Trophoblast cell (in vitro differentiated cells and primary cell): ENCODE results near the gene ADK.

Experiments used
- DNase-seq, 2 donors: peaks; one replicate each; pipeline ENCODE4 v3.0.0-alpha.2; 2016
- H2AFZ ChIP-seq: 2 replicates; pipeline ENCODE4 v1.6.1; 2013; ENCODE audit warnings: low read length, moderate library complexity, mild to moderate bottlenecking; ENCODE audit not compliant: insufficient read depth, poor library complexity
- H2AK5ac ChIP-seq: 2 replicates; pipeline ENCODE4 v1.6.1; 2013; ENCODE audit warnings: mild to moderate bottlenecking, low read length
- H2BK120ac ChIP-seq: 2 replicates; pipeline ENCODE4 v1.6.1; 2013; ENCODE audit warnings: low read length, mild to moderate bottlenecking, moderate library complexity; ENCODE audit not compliant: insufficient read depth, poor library complexity
- H2BK12ac ChIP-seq: 2 replicates; pipeline ENCODE4 v1.6.1; 2013; ENCODE audit warnings: mild to moderate bottlenecking, low read length, moderate library complexity
- H2BK5ac ChIP-seq: 2 replicates; pipeline ENCODE4 v1.6.1; 2013; ENCODE audit warnings: low read length, low read depth, moderate library complexity, mild to moderate bottlenecking; ENCODE audit not compliant: poor library complexity
- H3K14ac ChIP-seq: 2 replicates; pipeline ENCODE4 v1.6.1; 2013; ENCODE audit warnings: mild to moderate bottlenecking, low read length
- H3K18ac ChIP-seq: 2 replicates; pipeline ENCODE4 v1.6.1; 2013; ENCODE audit warnings: mild to moderate bottlenecking, low read length
- H3K23ac ChIP-seq: 2 replicates; pipeline ENCODE4 v1.6.1; 2013; ENCODE audit warnings: low read length
- H3K27ac ChIP-seq: 2 replicates; pipeline ENCODE4 v1.5.1; 2013; ENCODE audit warnings: low read depth, mild to moderate bottlenecking, inconsistent platforms, low read length, moderate library complexity
- H3K27me3 ChIP-seq: 2 replicates; pipeline ENCODE4 v1.6.1; 2013; ENCODE audit warnings: inconsistent platforms, mild to moderate bottlenecking, low read length, moderate library complexity; ENCODE audit not compliant: insufficient read depth
- H3K36me3 ChIP-seq, 2 experiments: 1 replicate in 1 of 2; 2 replicates in 1 of 2; pipeline ENCODE4 v1.6.1; 2013; ENCODE audit warnings: low read length in 2 of 2, mild to moderate bottlenecking in 2 of 2, moderate library complexity in 1 of 2; ENCODE audit not compliant: insufficient read depth in 2 of 2, control insufficient read depth in 1 of 2
- H3K4ac ChIP-seq: 2 replicates; pipeline ENCODE4 v1.6.1; 2013; ENCODE audit warnings: low read depth, mild to moderate bottlenecking, low read length, moderate library complexity
- H3K4me1 ChIP-seq, 2 experiments: 1 replicate in 1 of 2; 2 replicates in 1 of 2; pipeline ENCODE4 v1.6.1; 2013; ENCODE audit warnings: low read length in 2 of 2, mild to moderate bottlenecking in 2 of 2, moderate library complexity in 1 of 2; ENCODE audit not compliant: insufficient read depth in 2 of 2, control insufficient read depth in 1 of 2
- H3K4me2 ChIP-seq: 2 replicates; pipeline ENCODE4 v1.6.1; 2013; ENCODE audit warnings: inconsistent platforms, mild to moderate bottlenecking, low read length, moderate library complexity
- H3K4me3 ChIP-seq: 2 replicates; pipeline ENCODE4 v1.5.1; 2013; ENCODE audit warnings: mild to moderate bottlenecking, low read depth, low read length, inconsistent platforms
- H3K79me1 ChIP-seq: one replicate; pipeline ENCODE4 v1.6.1; 2013; ENCODE audit warnings: low read length
- H3K79me2 ChIP-seq: 2 replicates; pipeline ENCODE4 v1.6.1; 2013; ENCODE audit warnings: low read length, mild to moderate bottlenecking; ENCODE audit not compliant: control insufficient read depth, insufficient read depth, poor library complexity
- H3K9ac ChIP-seq: 2 replicates; pipeline ENCODE4 v1.6.1; 2013; ENCODE audit warnings: mild to moderate bottlenecking, low read length
- H3K9me3 ChIP-seq: 2 replicates; pipeline ENCODE4 v1.6.1; 2013; ENCODE audit warnings: low read depth, mild to moderate bottlenecking, control low read depth, inconsistent platforms, low read length; ENCODE audit not compliant: insufficient read depth
- H4K12ac ChIP-seq: 2 replicates; pipeline ENCODE4 v1.6.1; 2013; ENCODE audit warnings: low read depth, mild to moderate bottlenecking, low read length, moderate library complexity
- H4K8ac ChIP-seq: 2 replicates; pipeline ENCODE4 v1.6.1; 2013; ENCODE audit warnings: low read depth, mild to moderate bottlenecking, low read length, moderate library complexity
- H4K91ac ChIP-seq: one replicate; pipeline ENCODE4 v1.6.1; 2013; ENCODE audit warnings: low read depth, mild to moderate bottlenecking, low read length, moderate library complexity
- WGBS: extraction: QIAGEN DNeasy Blood & Tissue Kit; methylation state at CpG from one replicate; pipeline ENCODE4 v1.1.7; 2013; ENCODE audit warnings: missing lambda C conversion rate; ENCODE audit not compliant: insufficient read length, insufficient coverage; ENCODE audit errors: extremely low coverage; 5-methylcytosine and 5-hydroxymethylcytosine counted together

Gene ADK

GRCh38 chr10:74431816-74432215, 280.8 kb downstream of the ADK start:
- no peak overlapping the region for H3K4me2 ChIP-seq
- H4K91ac ChIP-seq: no peak overlapping the region
- H3K18ac ChIP-seq: no peak overlapping the region
- H3K27ac ChIP-seq: no peak overlapping the region
- no peaks in the 10 kb centered on the region for H3K9me3 ChIP-seq
- no peak overlapping the region for H3K4me3 ChIP-seq
- DNase-seq: peak; percentile 58 to 72
- H2AFZ ChIP-seq: no peak overlapping the region
- H2BK12ac ChIP-seq: no peak overlapping the region
- H3K36me3 ChIP-seq: no peaks in the 10 kb centered on the region
- H3K79me1 ChIP-seq: no peaks in the 10 kb centered on the region
- H3K9ac ChIP-seq: no peak overlapping the region
- no peak overlapping the region for H2BK5ac ChIP-seq
- H3K14ac ChIP-seq: no peak overlapping the region
- H2AK5ac ChIP-seq: no peak overlapping the region
- H3K4me1 ChIP-seq: no peaks in the 10 kb centered on the region
- no peak overlapping the region for H4K12ac ChIP-seq
- no peaks in the 10 kb centered on the region for H3K27me3 ChIP-seq
- H3K4ac ChIP-seq: no peak overlapping the region
- H3K23ac ChIP-seq: no peak overlapping the region
- no peak overlapping the region for H4K8ac ChIP-seq
- no CpG with 5 or more reads among the region's 4 CpGs for WGBS
- H3K79me2 ChIP-seq: no peaks in the 10 kb centered on the region
- no peak overlapping the region for H2BK120ac ChIP-seq

- Histone ChIP-seq H3K9ac (no peak overlapping the region), H4K91ac (no peak overlapping the region), H2AFZ (no peak overlapping the region), H2BK12ac (no peak overlapping the region), H3K36me3 (no peaks in the 10 kb centered on the region), H3K4ac (no peak overlapping the region), H3K18ac (no peak overlapping the region), H3K4me2 (no peak overlapping the region), H3K4me3 (no peak overlapping the region), H3K79me1 (no peaks in the 10 kb centered on the region), H4K12ac (no peak overlapping the region), H2AK5ac (no peak overlapping the region), H2BK120ac (no peak overlapping the region), H3K23ac (no peak overlapping the region), H4K8ac (no peak overlapping the region), H3K14ac (no peak overlapping the region), H3K79me2 (no peaks in the 10 kb centered on the region), H3K4me1 (no peaks in the 10 kb centered on the region), H3K27ac (no peak overlapping the region), H3K9me3 (no peaks in the 10 kb centered on the region), H2BK5ac (no peak overlapping the region), H3K27me3 (no peaks in the 10 kb centered on the region)
- DNase-seq: peak; percentile 16 to 72
- WGBS: no CpG with 5 or more reads among the region's 1 CpG
Measured at GRCh38 chr10:74432841-74433594, 282.0 kb downstream of the ADK start.

- Histone ChIP-seq H2AK5ac (no peak overlapping the region), H3K4ac (no peak overlapping the region), H2BK5ac (no peak overlapping the region), H3K27ac (no peak overlapping the region), H3K9ac (no peak overlapping the region), H3K36me3 (peaks cover 0 to 2% of the 10 kb centered on the region in 2 experiments), H3K27me3 (no peaks in the 10 kb centered on the region), H2AFZ (no peak overlapping the region), H3K79me2 (no peaks in the 10 kb centered on the region), H2BK12ac (no peak overlapping the region), H3K79me1 (no peaks in the 10 kb centered on the region), H2BK120ac (no peak overlapping the region), H3K4me1 (no peaks in the 10 kb centered on the region), H3K14ac (no peak overlapping the region), H3K4me2 (no peak overlapping the region), H4K8ac (no peak overlapping the region), H3K9me3 (no peaks in the 10 kb centered on the region), H3K23ac (no peak overlapping the region), H4K91ac (no peak overlapping the region), H3K4me3 (no peak overlapping the region), H4K12ac (no peak overlapping the region), H3K18ac (no peak overlapping the region)
- WGBS: no CpG with 5 or more reads among the region's 1 CpG
- no peak for DNase-seq
Measured at GRCh38 chr10:74433595-74433956, 282.6 kb downstream of the ADK start.

GRCh38 chr10:74433993-74434392, 283.0 kb downstream of the ADK start:
- Histone ChIP-seq H3K4me1 (no peaks in the 10 kb centered on the region), H3K36me3 (peaks cover 0 to 2% of the 10 kb centered on the region in 2 experiments), H3K23ac (no peak overlapping the region), H2AK5ac (no peak overlapping the region), H3K4me2 (no peak overlapping the region), H2BK5ac (no peak overlapping the region), H3K79me1 (no peaks in the 10 kb centered on the region), H4K8ac (no peak overlapping the region), H3K79me2 (no peaks in the 10 kb centered on the region), H4K91ac (no peak overlapping the region), H2AFZ (no peak overlapping the region), H3K9ac (no peak overlapping the region), H2BK12ac (no peak overlapping the region), H3K9me3 (no peaks in the 10 kb centered on the region), H3K14ac (no peak overlapping the region), H3K4me3 (no peak overlapping the region), H2BK120ac (no peak overlapping the region), H3K27me3 (no peaks in the 10 kb centered on the region), H3K27ac (no peak overlapping the region), H4K12ac (no peak overlapping the region), H3K4ac (no peak overlapping the region), H3K18ac (no peak overlapping the region)
- WGBS: no CpG with 5 or more reads among the region's 1 CpG
- no peak for DNase-seq
